Activated T-cell treated with anti-CD3 and anti-CD28 coated beads for 1 hour (primary cell): Measurements from ENCODE around the gene WWC1.
"Not testable (repeated sequence)": the region's sequence is repeated elsewhere in the genome, so short reads cannot be mapped to it uniquely, and the experiment has no call there.

Source experiments
- DNase-seq: peaks from one replicate; pipeline ENCODE4 v3.0.0-alpha.2; 2020; ENCODE audit warnings: low read depth

The WWC1 gene

GRCh38 chr5:168334695-168335094 is 43.2 kb downstream of the WWC1 start:
- no peak for DNase-seq

GRCh38 chr5:168337361-168337760 is 45.9 kb downstream of the WWC1 start:
- no peak for DNase-seq

GRCh38 chr5:168339109-168339771 is 47.8 kb downstream of the WWC1 start:
- no peak for DNase-seq

GRCh38 chr5:168339772-168340140 is 48.3 kb downstream of the WWC1 start:
- not testable (repeated sequence) for DNase-seq

- no peak for DNase-seq
Measured at GRCh38 chr5:168340487-168340886, 49.0 kb downstream of the WWC1 start.

- no peak for DNase-seq
Measured at GRCh38 chr5:168341178-168341577, 49.7 kb downstream of the WWC1 start.

GRCh38 chr5:168342151-168342825 is 50.8 kb downstream of the WWC1 start:
- DNase-seq, result no peak

GRCh38 chr5:168342985-168343384 is 51.5 kb downstream of the WWC1 start:
- no peak for DNase-seq

GRCh38 chr5:168346417-168346816 is 55.0 kb downstream of the WWC1 start:
- no peak for DNase-seq

- no peak for DNase-seq
Measured at GRCh38 chr5:168347368-168348083, 56.1 kb downstream of the WWC1 start.

GRCh38 chr5:168348084-168348414 is 56.6 kb downstream of the WWC1 start:
- DNase-seq, result no peak

- DNase-seq, result no peak
Measured at GRCh38 chr5:168350315-168350714, 58.9 kb downstream of the WWC1 start.

- DNase-seq, result no peak
Measured at GRCh38 chr5:168353216-168353957, 61.9 kb downstream of the WWC1 start.

GRCh38 chr5:168354397-168354796 is 63.0 kb downstream of the WWC1 start:
- DNase-seq, result no peak

GRCh38 chr5:168356171-168356570 is 64.7 kb downstream of the WWC1 start:
- DNase-seq, result no peak

- DNase-seq, result no peak
Measured at GRCh38 chr5:168356592-168356991, 65.1 kb downstream of the WWC1 start.

GRCh38 chr5:168357876-168358275 is 66.4 kb downstream of the WWC1 start:
- no peak for DNase-seq

GRCh38 chr5:168359820-168360460 is 68.5 kb downstream of the WWC1 start:
- DNase-seq, result no peak

- no peak for DNase-seq
Measured at GRCh38 chr5:168360521-168361285, 69.3 kb downstream of the WWC1 start.

GRCh38 chr5:168362097-168362885 is 70.8 kb downstream of the WWC1 start:
- no peak for DNase-seq
